Measurements from ENCODE around the gene OR9K2.
"Not testable (repeated sequence)": the region's sequence is repeated elsewhere in the genome, so short reads cannot be mapped to it uniquely, and the experiment has no call there.

Gene OR9K2

GRCh38 chr12:55126106-55126505 lies at the start of gene OR9K2:
TSS of gene OR9K2 (plus strand) at chr12:55126406. CDS start at chr12:55129835, 3,429 bp downstream.
- no peak for DNase-seq (ENCODE audit: low read depth in 2 of 2)

GRCh38 chr12:55092579-55092978 lies 33.6 kb upstream of the OR9K2 start:
- DNase-seq (ENCODE audit: low read depth in 2 of 2), result no peak

- no peak for DNase-seq (ENCODE audit: low read depth in 2 of 2)
These were observed 13.8 kb upstream of the OR9K2 start for GRCh38 chr12:55112378-55112875.

- DNase-seq (ENCODE audit: low read depth in 2 of 2), result no peak
These were observed 10.1 kb upstream of the OR9K2 start for GRCh38 chr12:55116152-55116551.

- no peak for DNase-seq (ENCODE audit: low read depth in 2 of 2)
These were observed 6.6 kb downstream of the OR9K2 start for GRCh38 chr12:55132816-55133215.

GRCh38 chr12:55142669-55143565 lies 16.7 kb downstream of the OR9K2 start:
- DNase-seq (ENCODE audit: low read depth in 2 of 2), result peak; percentile 5 to 41

GRCh38 chr12:55143566-55143870 lies 17.3 kb downstream of the OR9K2 start:
- DNase-seq (ENCODE audit: low read depth in 2 of 2), result no peak

GRCh38 chr12:55167010-55167640 lies 40.9 kb downstream of the OR9K2 start:
- DNase-seq (ENCODE audit: low read depth in 2 of 2), result not testable (repeated sequence)

- DNase-seq (ENCODE audit: low read depth in 2 of 2), result no peak
These were observed 45.2 kb downstream of the OR9K2 start for GRCh38 chr12:55171445-55171844.

- DNase-seq (ENCODE audit: low read depth in 2 of 2), result not testable (repeated sequence)
These were observed 45.6 kb downstream of the OR9K2 start for GRCh38 chr12:55171846-55172245.

- DNase-seq (ENCODE audit: low read depth in 2 of 2), result no peak
These were observed 46.5 kb downstream of the OR9K2 start for GRCh38 chr12:55172686-55173085.

GRCh38 chr12:55173456-55173855 lies 47.2 kb downstream of the OR9K2 start:
- DNase-seq (ENCODE audit: low read depth in 2 of 2), result no peak
